Coronary artery (tissue), 2 donors: ENCODE data around the gene SH3GLB1.
A peak's percentile ranks its signal among the peaks of the same experiment; 100 is the strongest.
"Not testable (repeated sequence)": the region's sequence is repeated elsewhere in the genome, so short reads cannot be mapped to it uniquely, and the experiment has no call there.

ENCODE experiments used
- DNase-seq: peaks from one replicate; pipeline ENCODE4 v3.0.0-alpha.2; 2017; ENCODE audit warnings: low spot score
- H3K27ac ChIP-seq, 2 donors: fragments of 200-600 bp; sonication (generic); one replicate each; pipeline ENCODE4 v1.5.1; 2016 to 2019
- H3K4me3 ChIP-seq: fragments of 200-600 bp; sonication (generic); 2 replicates; pipeline ENCODE4 v1.5.1; 2016; ENCODE audit warnings: mild to moderate bottlenecking, moderate library complexity
- CTCF ChIP-seq: fragments of 200-600 bp; sonication (generic); IDR thresholded peaks from one replicate; pipeline ENCODE4 v1.5.1; 2019; ENCODE audit warnings: antibody characterized with exemption

The SH3GLB1 gene

DNA sequence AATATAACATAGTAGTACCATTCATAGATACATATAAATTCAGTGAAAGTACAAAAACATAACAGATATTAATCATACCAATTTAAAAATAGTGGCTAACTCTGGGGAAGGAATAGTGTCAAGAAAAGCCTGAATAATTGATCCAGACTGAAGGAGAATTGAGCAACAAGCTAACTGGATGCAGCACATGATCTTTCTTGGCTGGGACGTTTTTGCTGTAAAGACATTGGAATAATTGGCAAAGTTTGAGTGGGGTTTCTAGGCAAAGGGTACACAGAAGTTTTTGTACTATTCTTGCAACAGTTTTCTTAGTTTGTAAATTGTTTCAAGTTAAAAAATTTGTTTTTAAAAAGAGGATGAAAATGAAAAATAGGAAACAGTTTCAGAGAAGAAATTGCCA is 2.6 kb upstream of the SH3GLB1 start:
- Histone ChIP-seq H3K4me3 (no peak overlapping the region), H3K27ac (no peak overlapping the region)
- TF ChIP-seq CTCF = no peak
- DNase-seq = no peak

GRCh38 chr1:86702954-86703494 is 1.4 kb upstream of the SH3GLB1 start:
- not testable (repeated sequence) for H3K4me3 ChIP-seq, H3K27ac ChIP-seq, DNase-seq

- no peak for TF ChIP-seq CTCF
- DNase-seq = peak; percentile 75
- peak overlapping the region; percentile 91 to 97 for H3K27ac ChIP-seq
These were observed 499 bp upstream of the SH3GLB1 start for GRCh38 chr1:86703696-86704457.

GRCh38 chr1:86704972-86705664 is 742 bp downstream of the SH3GLB1 start:
- peak; percentile 82 for DNase-seq
- Histone ChIP-seq H3K27ac (peak overlapping the region; percentile 91 to 97), H3K4me3 (peak overlapping the region; percentile 87)
- TF ChIP-seq CTCF = no peak

More at GRCh38 chr1:86703696-86704457, 499 bp upstream of the SH3GLB1 start:
- H3K4me3 ChIP-seq = peak overlapping the region; percentile 87

GRCh38 chr1:86705665-86705985 is 1.2 kb downstream of the SH3GLB1 start:
- Histone ChIP-seq H3K27ac (peak overlapping the region; percentile 91 to 97), H3K4me3 (peak overlapping the region; percentile 87)
- no peak for TF ChIP-seq CTCF
- no peak for DNase-seq

DNA sequence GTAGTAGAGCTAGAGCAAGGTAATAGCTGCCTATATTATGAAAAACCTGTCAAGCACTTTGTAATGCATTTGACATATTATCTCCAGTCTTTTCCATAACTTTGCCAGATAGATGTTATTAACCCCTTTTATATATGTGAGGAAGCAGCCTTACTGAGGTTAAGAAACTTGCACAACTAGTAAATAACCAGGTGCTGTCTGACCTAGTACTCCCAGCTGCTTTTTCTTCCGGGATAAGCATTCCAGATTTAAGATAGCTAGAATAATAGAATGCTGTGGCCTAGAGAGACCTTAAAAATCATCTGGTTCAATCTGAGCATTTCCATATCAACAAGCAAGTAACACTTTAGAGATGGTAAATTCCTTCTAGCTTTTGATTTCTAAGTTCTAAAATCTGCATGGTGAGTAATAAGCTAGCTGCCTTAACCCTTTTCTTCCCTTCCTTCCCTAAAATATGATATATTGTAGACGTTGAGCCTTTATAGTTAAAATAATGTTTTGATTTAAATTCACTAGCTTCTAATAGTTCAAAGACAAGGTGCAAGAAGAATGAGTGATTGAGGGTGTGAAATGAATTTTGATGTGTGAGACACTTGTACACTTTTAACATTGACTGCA is 1.8 kb downstream of the SH3GLB1 start:
- TF ChIP-seq CTCF = no peak
- Histone ChIP-seq H3K4me3 (peak overlapping the region; percentile 87), H3K27ac (peak overlapping the region; percentile 91 to 97)
- DNase-seq = no peak

- Histone ChIP-seq H3K4me3 (no peak overlapping the region), H3K27ac (no peak overlapping the region)
- TF ChIP-seq CTCF = no peak
- DNase-seq = no peak
These were observed 4.5 kb downstream of the SH3GLB1 start for GRCh38 chr1:86708920-86709319.
